K562 (cell line): Measurements from ENCODE around the gene ATRNL1.

Experiments
- E2F5 ChIP-seq: sonication (generic); formaldehyde crosslinking; IDR thresholded peaks from 2 replicates; pipeline ENCODE4 v1.8.0; 2022; ENCODE audit warnings: mild to moderate bottlenecking, missing genetic modification reagents
- HNRNPK ChIP-seq: fragments of 200-400 bp; formaldehyde crosslinking; IDR thresholded peaks from one replicate; pipeline ENCODE4 v1.6.1; 2018; ENCODE audit warnings: mild to moderate bottlenecking, low read depth, low read length; ENCODE audit not compliant: poor library complexity, severe bottlenecking
- U2AF2 ChIP-seq: fragments of 200-400 bp; formaldehyde crosslinking; optimal IDR thresholded peaks from 2 replicates; pipeline ENCODE3; 2017; ENCODE audit warnings: low read depth, mild to moderate bottlenecking, low read length

GRCh38 chr10:115974351-115974750, 881.2 kb downstream of the ATRNL1 start:
- no peak for TF ChIP-seq U2AF2
- no peak for TF ChIP-seq HNRNPK
- no peak for TF ChIP-seq E2F5 (CRISPR knock-in tag)
